Effector memory CD4-positive, alpha-beta T cell (primary cell): ENCODE data around the gene RAD54L2.

ENCODE experiments used
- DNase-seq, 3 donors: peaks; one replicate each; pipeline ENCODE4 v3.0.0-alpha.2; 2020
- H3K27ac ChIP-seq: 2 replicates; pipeline ENCODE4 v1.7.0; 2013; ENCODE audit warnings: mild to moderate bottlenecking, low read length, moderate library complexity; ENCODE audit not compliant: insufficient read depth, poor library complexity, severe bottlenecking
- H3K27me3 ChIP-seq: replicated peaks from 2 replicates; pipeline ENCODE4 v1.7.0; 2013; ENCODE audit warnings: mild to moderate bottlenecking, low read length; ENCODE audit not compliant: insufficient read depth, control insufficient read depth, poor library complexity, severe bottlenecking
- H3K36me3 ChIP-seq: 2 replicates; pipeline ENCODE4 v1.7.0; 2013; ENCODE audit warnings: mild to moderate bottlenecking, low read length, moderate library complexity; ENCODE audit not compliant: control insufficient read depth, insufficient read depth
- H3K4me1 ChIP-seq: 2 replicates; pipeline ENCODE4 v1.7.0; 2013; ENCODE audit warnings: low read length, mild to moderate bottlenecking; ENCODE audit not compliant: control insufficient read depth, insufficient read depth, poor library complexity, severe bottlenecking
- H3K4me3 ChIP-seq: 2 replicates; pipeline ENCODE4 v1.7.0; 2013; ENCODE audit warnings: low read length, low read depth, mild to moderate bottlenecking; ENCODE audit not compliant: insufficient read depth, poor library complexity, severe bottlenecking
- H3K9me3 ChIP-seq: 2 replicates; pipeline ENCODE4 v1.7.0; 2013; ENCODE audit warnings: mild to moderate bottlenecking, low read length, moderate library complexity; ENCODE audit not compliant: control insufficient read depth
- total RNA-seq, 3 donors: gene quantifications; one replicate each; lab custom pipeline; 2026; lab: John Stamatoyannopoulos, UW

RAD54L2 gene
- total RNA-seq, result 82.0 to 108 (median 104) reads per million in 3 donors

- H3K9me3 ChIP-seq, result no peaks in the 10 kb centered on the region
- peak; percentile 49 to 55 (median 54) for DNase-seq
- H3K4me1 ChIP-seq, result peaks cover 9% of the 10 kb centered on the region
- peak within 1 kb of the TSS; percentile 82 for H3K4me3 ChIP-seq
- no peaks in the 10 kb centered on the region for H3K36me3 ChIP-seq
- H3K27ac ChIP-seq, result peak within 1 kb of the TSS; percentile 70
- H3K27me3 ChIP-seq, result no peaks in the 10 kb centered on the region
Observed at GRCh38 chr3:51538459-51539290, at the start of gene RAD54L2. Gene RAD54L2, plus strand, starts transcription at chr3:51538719. Its CDS starts 51,702 bp downstream, at chr3:51590421.

- DNase-seq, result peak; percentile 73 to 83 (median 76)
- Histone ChIP-seq H3K4me3 (peak overlapping the region; percentile 85), H3K27me3 (no peaks in the 10 kb centered on the region), H3K27ac (peak overlapping the region; percentile 93), H3K9me3 (no peaks in the 10 kb centered on the region), H3K4me1 (peaks cover 11% of the 10 kb centered on the region), H3K36me3 (peaks cover 5% of the 10 kb centered on the region)
Observed at GRCh38 chr3:51498876-51499738, 39.4 kb upstream of the RAD54L2 start.

- H3K36me3 ChIP-seq, result peaks cover 1% of the 10 kb centered on the region
- H3K4me3 ChIP-seq, result no peak overlapping the region
- H3K27me3 ChIP-seq, result no peaks in the 10 kb centered on the region
- peak overlapping the region; percentile 66 for H3K27ac ChIP-seq
- H3K4me1 ChIP-seq, result peaks cover 11% of the 10 kb centered on the region
- H3K9me3 ChIP-seq, result no peaks in the 10 kb centered on the region
- DNase-seq, result peak in 1 of 3 donors; percentile 3
Observed at GRCh38 chr3:51500632-51501131, 37.8 kb upstream of the RAD54L2 start.

GRCh38 chr3:51501833-51502561 is 36.5 kb upstream of the RAD54L2 start:
- peak; percentile 56 to 69 (median 56) for DNase-seq
- Histone ChIP-seq H3K36me3 (no peaks in the 10 kb centered on the region), H3K27me3 (no peaks in the 10 kb centered on the region), H3K9me3 (no peaks in the 10 kb centered on the region), H3K27ac (no peak overlapping the region), H3K4me3 (no peak overlapping the region), H3K4me1 (peaks cover 11% of the 10 kb centered on the region)

DNA sequence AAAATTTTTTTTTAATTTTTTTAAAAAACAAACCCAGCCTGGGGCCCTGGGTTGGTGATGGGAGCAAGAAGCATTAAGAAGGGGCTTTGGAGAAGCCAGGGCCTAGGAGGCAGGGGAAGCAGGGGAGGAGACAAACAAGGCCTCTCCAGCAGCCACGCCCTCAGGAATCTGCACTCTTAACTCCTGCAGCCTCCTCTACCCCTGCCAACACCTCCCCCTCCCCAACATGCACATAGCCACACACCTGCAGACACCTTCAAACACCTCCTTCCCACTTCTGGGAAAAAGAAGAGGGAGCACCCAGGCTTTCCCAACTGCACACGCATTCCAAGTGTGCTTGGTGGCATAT is 36.0 kb upstream of the RAD54L2 start:
- DNase-seq, result no peak
- H3K27me3 ChIP-seq, result no peaks in the 10 kb centered on the region
- no peaks in the 10 kb centered on the region for H3K36me3 ChIP-seq
- H3K4me1 ChIP-seq, result peaks cover 11% of the 10 kb centered on the region
- no peak overlapping the region for H3K27ac ChIP-seq
- H3K4me3 ChIP-seq, result no peak overlapping the region
- no peaks in the 10 kb centered on the region for H3K9me3 ChIP-seq

- H3K27me3 ChIP-seq, result no peaks in the 10 kb centered on the region
- peaks cover 11% of the 10 kb centered on the region for H3K4me1 ChIP-seq
- no peaks in the 10 kb centered on the region for H3K9me3 ChIP-seq
- H3K36me3 ChIP-seq, result no peaks in the 10 kb centered on the region
- no peak for DNase-seq
- H3K4me3 ChIP-seq, result no peak overlapping the region
- no peak overlapping the region for H3K27ac ChIP-seq
Observed at GRCh38 chr3:51503007-51503406, 35.5 kb upstream of the RAD54L2 start.

DNA sequence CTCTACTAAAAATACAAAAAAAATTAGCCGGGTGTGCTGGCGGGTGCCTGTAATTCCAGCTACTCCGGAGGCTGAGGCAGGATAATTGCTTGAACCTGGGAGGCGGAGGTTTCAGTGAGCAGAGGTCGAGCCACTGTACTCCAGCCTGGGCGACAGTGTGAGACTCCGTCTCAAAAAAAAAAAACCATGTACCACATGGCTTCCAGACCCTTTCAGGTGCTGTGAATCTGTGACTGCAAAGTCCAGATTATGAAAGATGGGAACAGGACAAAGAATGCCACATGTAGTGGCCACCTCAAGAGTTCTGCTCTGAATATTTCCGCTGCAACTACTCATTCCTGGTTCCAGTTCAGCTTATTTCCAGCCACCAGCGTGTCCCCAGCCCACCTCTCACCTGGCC is 30.3 kb upstream of the RAD54L2 start:
- H3K27ac ChIP-seq, result no peak overlapping the region
- H3K9me3 ChIP-seq, result no peaks in the 10 kb centered on the region
- no peaks in the 10 kb centered on the region for H3K27me3 ChIP-seq
- no peaks in the 10 kb centered on the region for H3K4me1 ChIP-seq
- no peaks in the 10 kb centered on the region for H3K36me3 ChIP-seq
- DNase-seq, result no peak
- H3K4me3 ChIP-seq, result no peak overlapping the region

DNA sequence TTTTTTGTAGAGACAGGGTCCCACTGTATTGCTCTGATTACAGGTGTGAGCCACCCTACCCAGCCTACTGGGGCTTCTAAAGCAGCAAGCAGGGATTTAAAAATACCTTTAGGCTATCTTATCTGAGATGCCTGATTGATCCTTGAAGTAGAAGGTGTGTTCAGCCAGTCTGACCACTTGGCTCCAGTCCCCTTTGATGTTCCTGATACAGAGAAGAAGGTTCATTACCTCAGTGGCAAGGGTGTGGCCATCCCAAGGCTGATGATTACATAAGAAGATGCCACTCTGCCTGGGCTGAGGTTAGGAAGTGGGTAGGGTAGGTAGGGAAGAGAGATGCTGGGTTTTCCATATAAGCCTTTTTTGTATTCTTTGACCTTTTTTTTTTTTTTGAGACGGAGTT is 27.5 kb upstream of the RAD54L2 start:
- Histone ChIP-seq H3K4me3 (no peak overlapping the region), H3K27me3 (no peaks in the 10 kb centered on the region), H3K36me3 (no peaks in the 10 kb centered on the region), H3K27ac (no peak overlapping the region), H3K4me1 (no peaks in the 10 kb centered on the region), H3K9me3 (no peaks in the 10 kb centered on the region)
- DNase-seq, result no peak

GRCh38 chr3:51514210-51514609 is 24.3 kb upstream of the RAD54L2 start:
- Histone ChIP-seq H3K36me3 (no peaks in the 10 kb centered on the region), H3K27ac (no peak overlapping the region), H3K4me1 (no peaks in the 10 kb centered on the region), H3K4me3 (no peak overlapping the region), H3K9me3 (no peaks in the 10 kb centered on the region), H3K27me3 (no peaks in the 10 kb centered on the region)
- DNase-seq, result no peak
